HL-60 (cell line): ENCODE measurements around the gene ZNF319.

Experiments used
- GABPA ChIP-seq: IDR thresholded peaks from 2 replicates; pipeline ENCODE4 v1.6.1; 2012; ENCODE audit warnings: low read depth
- POLR2AphosphoS5 ChIP-seq: IDR thresholded peaks from 2 replicates; pipeline ENCODE4 v1.6.1; 2012; ENCODE audit warnings: low read depth
- TF ChIP-seq, protein P1 (sequence below): IDR thresholded peaks from one replicate; pipeline ENCODE4 v1.5.1; 2011; ENCODE audit warnings: low read length, control low read depth, inconsistent platforms; ENCODE audit not compliant: insufficient read depth
- TF ChIP-seq, protein P2 (sequence below): IDR thresholded peaks from 2 replicates; pipeline ENCODE4 v1.6.1; 2012; ENCODE audit warnings: low read depth; ENCODE audit not compliant: insufficient replicate concordance

DNA sequence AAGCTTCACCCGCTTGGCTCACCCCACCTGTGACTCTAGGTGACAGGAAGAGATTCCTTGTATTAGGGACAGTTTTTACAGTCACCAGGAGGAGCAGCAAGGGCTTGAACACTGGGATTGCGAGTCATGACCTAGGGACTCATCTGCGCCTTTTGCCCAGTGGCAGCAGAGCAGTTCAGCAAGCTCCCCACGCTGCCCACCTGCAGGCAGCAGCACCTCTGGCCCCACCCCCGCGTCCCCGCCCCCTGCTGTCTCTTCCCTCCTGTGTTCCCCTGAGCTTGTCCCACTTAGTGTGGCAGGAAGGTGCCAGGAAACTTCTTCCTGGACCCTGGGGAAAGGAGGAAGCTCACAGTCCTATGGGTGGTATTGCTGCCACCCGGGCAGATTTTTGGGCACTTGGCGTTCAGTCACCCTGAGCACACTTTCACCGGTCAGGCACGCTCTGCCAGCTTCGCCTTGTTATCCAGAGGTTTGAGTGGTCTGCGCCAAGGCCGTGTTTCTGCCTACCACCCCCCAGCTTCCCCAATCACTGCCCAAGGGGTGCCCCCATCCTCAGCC lies 33.7 kb upstream of the ZNF319 start:
- TF ChIP-seq, protein P1, sequence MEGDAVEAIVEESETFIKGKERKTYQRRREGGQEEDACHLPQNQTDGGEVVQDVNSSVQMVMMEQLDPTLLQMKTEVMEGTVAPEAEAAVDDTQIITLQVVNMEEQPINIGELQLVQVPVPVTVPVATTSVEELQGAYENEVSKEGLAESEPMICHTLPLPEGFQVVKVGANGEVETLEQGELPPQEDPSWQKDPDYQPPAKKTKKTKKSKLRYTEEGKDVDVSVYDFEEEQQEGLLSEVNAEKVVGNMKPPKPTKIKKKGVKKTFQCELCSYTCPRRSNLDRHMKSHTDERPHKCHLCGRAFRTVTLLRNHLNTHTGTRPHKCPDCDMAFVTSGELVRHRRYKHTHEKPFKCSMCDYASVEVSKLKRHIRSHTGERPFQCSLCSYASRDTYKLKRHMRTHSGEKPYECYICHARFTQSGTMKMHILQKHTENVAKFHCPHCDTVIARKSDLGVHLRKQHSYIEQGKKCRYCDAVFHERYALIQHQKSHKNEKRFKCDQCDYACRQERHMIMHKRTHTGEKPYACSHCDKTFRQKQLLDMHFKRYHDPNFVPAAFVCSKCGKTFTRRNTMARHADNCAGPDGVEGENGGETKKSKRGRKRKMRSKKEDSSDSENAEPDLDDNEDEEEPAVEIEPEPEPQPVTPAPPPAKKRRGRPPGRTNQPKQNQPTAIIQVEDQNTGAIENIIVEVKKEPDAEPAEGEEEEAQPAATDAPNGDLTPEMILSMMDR = no peak
- TF ChIP-seq POLR2AphosphoS5 (no peak), GABPA (no peak)
- TF ChIP-seq, protein P2, sequence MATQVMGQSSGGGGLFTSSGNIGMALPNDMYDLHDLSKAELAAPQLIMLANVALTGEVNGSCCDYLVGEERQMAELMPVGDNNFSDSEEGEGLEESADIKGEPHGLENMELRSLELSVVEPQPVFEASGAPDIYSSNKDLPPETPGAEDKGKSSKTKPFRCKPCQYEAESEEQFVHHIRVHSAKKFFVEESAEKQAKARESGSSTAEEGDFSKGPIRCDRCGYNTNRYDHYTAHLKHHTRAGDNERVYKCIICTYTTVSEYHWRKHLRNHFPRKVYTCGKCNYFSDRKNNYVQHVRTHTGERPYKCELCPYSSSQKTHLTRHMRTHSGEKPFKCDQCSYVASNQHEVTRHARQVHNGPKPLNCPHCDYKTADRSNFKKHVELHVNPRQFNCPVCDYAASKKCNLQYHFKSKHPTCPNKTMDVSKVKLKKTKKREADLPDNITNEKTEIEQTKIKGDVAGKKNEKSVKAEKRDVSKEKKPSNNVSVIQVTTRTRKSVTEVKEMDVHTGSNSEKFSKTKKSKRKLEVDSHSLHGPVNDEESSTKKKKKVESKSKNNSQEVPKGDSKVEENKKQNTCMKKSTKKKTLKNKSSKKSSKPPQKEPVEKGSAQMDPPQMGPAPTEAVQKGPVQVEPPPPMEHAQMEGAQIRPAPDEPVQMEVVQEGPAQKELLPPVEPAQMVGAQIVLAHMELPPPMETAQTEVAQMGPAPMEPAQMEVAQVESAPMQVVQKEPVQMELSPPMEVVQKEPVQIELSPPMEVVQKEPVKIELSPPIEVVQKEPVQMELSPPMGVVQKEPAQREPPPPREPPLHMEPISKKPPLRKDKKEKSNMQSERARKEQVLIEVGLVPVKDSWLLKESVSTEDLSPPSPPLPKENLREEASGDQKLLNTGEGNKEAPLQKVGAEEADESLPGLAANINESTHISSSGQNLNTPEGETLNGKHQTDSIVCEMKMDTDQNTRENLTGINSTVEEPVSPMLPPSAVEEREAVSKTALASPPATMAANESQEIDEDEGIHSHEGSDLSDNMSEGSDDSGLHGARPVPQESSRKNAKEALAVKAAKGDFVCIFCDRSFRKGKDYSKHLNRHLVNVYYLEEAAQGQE = no peak
